NCI-H510A (cell line): ENCODE data around the gene PDIA2.

ENCODE experiments used
- DNase-seq: peaks from one replicate; lab custom pipeline; 2025; lab: John Stamatoyannopoulos, UW

PDIA2 gene

DNA sequence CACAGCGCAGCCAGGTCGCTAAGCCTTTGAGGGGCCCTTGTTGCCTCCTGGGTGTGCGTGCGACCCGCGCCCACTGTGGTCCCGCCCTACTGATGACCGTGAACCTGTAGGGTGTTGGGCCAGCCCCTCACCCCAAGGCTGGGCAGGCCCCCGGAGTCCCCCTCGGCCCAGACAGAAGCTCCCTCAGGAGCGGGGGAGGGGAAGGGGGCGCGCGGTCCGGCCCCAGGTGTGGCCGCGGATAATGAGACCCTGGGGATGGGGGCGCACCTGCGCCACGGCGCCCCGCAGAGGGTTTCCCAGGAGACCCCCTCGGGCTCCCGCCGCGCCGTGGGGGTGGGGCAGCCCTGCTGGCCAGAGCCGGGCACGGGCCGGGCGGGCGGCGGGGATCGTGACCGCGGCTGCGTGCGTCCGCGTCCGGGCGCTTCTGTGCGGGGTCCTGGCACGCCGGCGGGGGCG is 2.9 kb upstream of the PDIA2 start:
- DNase-seq, result no peak

DNA sequence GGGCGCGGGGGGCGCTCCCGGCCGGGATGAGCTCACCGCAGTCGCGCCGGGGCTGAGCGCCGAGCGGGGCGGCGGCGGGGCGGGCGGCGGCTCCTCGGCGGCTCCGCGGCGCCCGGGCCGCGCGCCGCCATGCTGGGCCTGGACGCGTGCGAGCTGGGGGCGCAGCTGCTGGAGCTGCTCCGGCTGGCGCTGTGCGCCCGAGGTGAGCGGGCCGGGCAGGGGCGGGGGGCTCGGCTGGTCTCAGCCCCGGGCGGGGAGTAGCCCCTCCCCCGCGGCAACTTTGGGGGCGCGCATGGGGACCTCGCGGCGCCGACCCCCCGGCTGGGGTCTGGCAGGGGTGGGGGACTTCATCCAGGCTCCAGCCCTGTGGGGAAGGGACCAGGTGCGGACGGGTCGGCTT is 2.4 kb upstream of the PDIA2 start, which contains the start of gene ARHGDIG:
ARHGDIG (plus strand) TSS at position 40 of the 400 bp plus-strand sequence; CDS start at position 130, 90 bp downstream.
- DNase-seq, result no peak

DNA sequence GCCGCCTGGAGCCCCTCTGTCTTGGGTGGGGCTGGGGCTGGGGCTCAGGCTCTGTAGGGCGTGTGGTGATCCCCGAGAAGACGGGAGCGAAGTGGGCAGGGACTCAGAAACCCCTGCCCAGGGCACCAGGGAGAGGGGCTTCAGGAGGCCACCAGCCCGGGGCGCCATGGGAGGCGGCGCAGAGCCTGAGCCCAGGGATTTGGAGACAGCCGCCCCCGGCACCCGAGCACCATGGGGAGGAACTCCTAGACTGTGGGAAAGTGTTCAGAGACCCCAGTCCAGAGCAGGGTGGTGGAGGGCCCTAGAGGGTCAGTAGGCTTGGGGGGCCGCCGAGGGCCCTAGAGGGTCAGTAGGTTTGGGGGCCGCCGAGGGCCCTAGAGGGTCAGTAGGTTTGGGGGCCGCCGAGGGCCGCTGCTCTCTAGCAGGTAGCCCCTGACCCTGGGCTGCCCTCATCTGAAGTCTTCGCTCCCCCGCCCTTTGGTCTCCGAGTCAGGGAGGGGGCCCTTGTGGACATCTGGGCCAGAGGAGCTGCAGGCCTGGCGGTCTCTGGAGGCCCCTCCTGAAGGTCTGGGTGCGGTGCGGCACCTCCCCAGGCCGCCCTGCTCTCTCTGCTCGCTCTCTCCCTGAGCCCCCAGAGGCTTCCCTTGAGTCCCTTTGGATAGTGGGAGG is 1.8 kb upstream of the PDIA2 start:
- DNase-seq, result no peak

DNA sequence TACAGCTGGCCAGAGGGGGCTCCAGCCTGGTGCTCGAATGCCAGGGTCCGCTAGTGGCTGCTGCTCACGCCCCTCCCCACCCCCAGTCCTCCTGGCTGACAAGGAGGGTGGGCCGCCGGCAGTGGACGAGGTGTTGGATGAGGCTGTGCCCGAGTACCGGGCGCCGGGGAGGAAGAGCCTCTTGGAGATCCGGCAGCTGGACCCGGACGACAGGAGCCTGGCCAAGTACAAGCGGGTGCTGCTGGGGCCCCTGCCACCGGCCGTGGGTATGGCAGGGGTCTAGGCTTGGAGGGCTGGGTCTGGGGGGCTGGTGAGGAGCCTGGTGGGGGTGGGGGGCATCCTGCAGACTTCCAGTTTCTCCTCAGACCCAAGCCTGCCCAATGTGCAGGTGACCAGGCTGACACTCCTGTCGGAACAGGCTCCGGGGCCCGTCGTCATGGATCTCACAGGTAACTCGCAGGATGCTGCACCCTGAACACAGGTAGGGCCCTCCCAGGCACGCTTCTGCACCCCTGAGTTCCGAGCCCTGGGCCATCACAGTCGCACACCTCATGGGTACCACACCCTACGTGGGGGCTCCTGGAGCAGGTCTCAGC is 1.2 kb upstream of the PDIA2 start:
- no peak for DNase-seq

DNA sequence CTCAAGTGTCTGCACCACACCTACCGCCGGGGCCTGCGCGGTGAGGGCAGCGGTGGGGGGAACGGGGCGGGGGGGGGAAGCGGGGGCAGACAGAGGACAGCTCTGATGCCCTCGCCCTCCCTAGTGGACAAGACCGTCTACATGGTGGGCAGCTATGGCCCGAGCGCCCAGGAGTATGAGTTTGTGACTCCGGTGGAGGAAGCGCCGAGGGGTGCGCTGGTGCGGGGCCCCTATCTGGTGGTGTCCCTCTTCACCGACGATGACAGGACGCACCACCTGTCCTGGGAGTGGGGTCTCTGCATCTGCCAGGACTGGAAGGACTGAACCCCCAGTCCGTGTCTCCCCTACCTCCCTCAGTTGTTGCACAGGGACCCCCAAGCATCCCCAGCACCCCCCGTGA is 473 bp upstream of the PDIA2 start:
- no peak for DNase-seq

DNA sequence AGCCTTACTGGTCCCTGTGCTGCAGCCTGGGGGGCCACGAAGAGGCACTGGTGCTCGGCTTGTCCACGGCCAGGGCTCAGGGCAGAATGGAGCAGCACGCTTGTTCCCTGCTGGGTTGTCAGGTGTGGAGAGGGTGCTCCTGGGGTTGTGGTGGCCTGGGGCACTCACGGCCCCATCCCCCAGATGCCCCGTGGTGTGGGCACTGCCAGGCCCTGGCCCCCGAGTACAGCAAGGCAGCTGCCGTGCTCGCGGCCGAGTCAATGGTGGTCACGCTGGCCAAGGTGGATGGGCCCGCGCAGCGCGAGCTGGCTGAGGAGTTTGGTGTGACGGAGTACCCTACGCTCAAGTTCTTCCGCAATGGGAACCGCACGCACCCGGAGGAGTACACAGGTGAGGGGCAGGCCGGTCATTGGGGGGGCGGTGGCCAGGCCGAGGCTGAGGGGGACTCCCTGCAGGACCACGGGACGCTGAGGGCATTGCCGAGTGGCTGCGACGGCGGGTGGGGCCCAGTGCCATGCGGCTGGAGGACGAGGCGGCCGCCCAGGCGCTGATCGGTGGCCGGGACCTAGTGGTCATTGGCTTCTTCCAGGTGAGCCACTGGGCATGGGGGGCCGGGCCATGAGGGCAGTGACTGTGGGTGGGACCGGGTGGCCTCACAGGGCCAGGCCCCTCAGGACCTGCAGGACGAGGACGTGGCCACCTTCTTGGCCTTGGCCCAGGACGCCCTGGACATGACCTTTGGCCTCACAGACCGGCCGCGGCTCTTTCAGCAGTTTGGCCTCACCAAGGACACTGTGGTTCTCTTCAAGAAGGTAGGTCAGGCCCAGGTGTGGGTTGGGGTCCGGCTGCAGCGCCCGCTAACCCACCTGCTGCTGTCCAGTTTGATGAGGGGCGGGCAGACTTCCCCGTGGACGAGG is 1.5 kb downstream of the PDIA2 start:
- DNase-seq, result no peak

DNA sequence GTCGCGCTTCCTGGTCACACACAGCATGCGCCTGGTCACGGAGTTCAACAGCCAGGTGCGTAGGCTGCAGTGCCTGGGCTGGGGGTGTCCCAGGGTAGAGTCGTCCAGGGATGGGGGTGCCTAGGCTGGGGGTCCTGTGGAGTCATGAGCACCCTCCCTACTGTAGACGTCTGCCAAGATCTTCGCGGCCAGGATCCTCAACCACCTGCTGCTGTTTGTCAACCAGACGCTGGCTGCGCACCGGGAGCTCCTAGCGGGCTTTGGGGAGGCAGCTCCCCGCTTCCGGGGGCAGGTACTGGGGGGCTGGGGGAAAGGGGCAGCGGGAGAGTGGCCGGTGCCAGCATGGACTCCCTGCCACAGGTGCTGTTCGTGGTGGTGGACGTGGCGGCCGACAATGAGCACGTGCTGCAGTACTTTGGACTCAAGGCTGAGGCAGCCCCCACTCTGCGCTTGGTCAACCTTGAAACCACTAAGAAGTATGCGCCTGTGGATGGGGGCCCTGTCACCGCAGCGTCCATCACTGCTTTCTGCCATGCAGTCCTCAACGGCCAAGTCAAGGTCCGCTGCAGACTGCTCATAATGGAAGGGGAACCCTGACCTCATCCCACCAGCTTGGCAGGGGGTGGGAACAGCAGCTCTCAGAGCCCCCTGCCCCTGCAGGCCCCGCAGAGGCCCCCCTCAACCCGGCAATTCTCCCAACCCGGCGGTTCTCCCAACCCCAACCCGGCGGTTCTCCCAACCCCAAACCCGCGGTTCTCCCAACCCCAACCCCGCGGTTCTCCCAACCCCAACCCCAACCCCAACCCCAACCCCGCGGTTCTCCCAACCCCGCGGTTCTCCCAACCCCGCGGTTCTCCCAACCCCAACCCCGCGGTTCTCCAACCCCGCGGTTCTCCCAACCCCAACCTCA is 2.4 kb downstream of the PDIA2 start:
- DNase-seq, result no peak

DNA sequence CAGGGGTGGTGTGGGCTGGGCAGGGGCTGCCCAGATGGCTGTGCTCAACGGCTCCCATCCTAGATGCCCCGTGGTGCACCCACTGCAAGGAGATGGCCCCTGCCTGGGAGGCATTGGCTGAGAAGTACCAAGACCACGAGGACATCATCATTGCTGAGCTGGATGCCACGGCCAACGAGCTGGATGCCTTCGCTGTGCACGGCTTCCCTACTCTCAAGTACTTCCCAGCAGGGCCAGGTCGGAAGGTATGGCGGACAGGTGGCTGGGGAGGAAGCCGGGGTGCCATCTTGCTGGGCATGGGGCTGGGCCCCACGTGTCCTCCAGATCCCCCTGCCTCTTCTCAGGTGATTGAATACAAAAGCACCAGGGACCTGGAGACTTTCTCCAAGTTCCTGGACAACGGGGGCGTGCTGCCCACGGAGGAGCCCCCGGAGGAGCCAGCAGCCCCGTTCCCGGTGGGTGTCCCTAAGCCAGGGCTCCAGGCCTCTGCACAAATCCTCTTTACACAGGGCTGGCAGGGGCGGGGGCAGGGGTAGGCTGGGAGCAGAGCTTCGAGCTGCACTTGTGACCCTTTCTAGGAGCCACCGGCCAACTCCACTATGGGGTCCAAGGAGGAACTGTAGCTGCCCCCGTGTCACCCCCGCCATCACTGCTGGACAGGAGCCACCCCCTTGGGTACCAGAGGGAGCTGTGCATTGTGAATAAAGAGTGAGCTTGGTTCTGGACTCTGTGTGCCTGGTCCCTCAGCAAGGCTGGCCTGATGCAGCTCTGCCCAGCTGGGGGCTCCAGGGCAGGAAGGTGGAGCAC is 3.7 kb downstream of the PDIA2 start:
- no peak for DNase-seq

DNA sequence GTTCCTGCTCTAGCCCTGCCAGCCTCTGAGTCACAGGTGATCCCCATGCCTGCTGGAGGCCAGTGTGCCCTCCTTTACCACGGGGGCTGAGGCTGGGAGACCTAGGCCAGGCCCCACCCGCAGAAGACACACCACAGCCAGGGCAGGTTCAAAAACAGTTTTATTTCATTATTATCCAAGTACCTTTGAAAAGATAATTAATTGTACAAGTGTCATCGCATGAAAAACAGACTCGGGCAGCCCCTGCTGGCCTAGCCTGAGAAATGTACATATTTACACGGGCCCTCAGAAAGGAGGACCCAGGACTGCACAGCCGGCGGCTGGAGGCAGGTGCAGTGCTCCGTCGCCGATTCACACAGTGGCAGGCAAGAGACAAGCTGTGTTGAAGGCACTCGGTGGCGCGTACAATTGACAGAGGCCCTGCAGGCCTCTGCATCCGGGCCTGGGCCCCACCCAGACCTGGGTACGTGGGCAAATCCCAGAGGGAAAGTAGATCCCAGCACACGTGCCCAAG is 4.4 kb downstream of the PDIA2 start:
- DNase-seq, result no peak

DNA sequence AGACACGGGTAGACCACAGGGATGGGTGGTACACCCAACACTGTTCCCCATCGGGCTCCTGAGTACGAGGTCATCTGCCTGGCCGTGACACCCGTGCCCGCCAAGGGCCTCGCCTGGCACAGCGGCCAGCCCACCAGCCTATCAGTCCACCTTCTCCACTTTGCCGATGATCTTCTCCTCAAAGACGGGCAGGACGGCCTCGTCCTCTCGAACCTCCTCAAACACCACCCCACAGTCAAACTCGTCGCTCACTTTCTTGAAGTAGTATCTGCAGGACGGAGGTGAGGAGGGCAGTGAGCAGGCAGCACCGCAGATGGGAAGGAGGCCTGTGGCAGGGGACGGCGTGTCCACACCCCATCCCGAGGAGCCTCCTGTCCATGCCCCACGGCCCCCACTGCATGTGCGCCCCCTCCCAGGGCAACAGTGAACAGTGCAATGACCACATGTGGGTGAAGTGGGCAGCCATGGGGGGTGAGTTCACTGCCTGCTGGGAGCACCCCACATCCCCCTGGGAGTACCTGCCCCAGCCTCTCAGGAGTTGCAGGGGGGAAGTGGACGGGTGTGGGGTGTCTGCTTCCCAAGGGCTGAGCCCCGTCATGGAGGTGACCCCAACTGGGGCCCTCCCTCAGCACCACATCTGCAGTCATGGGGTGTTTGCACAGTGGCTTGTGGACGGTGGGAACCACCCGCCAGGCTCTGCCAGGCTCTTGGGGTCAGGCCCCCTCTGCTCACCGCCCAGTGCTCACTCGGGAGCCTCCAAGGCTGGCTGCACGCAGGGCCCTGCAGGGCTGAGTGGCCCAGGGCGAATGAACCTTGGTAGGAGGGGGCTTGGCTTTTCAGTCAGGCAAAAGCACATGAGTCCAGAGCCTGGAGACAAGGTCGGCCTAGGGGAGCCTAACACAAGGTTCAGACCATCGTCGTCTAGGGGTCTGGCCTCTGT is 5.3 kb downstream of the PDIA2 start:
- no peak for DNase-seq

DNA sequence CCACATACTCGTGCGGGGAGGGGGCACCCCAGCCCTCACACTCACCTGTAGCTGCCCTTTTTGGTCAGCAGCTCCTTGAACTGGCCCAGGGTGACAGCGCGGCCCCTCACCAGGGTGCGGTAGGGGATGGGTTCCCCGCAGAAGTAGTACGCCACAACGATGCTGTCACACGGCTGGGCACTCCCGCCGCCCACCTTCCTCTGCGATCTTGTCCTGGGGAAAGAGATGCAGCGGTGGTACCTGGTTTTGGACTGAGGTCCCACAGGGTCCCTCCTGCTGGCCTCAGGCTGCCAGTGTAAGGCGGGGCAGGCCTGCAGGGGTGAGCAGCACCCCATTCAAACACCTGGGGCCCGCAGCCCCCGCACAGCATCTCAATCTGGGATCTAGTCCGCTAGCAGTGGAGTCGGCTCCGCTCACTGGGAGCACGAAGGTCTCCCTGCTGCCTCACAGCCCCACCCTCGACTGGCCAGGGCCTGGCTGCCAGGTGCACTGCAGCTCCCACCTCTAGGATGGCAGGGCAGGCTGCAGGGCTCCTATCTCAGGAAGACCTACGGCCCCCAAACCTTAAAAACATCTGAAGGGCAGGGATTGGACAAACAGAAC is 6.5 kb downstream of the PDIA2 start:
- no peak for DNase-seq

DNA sequence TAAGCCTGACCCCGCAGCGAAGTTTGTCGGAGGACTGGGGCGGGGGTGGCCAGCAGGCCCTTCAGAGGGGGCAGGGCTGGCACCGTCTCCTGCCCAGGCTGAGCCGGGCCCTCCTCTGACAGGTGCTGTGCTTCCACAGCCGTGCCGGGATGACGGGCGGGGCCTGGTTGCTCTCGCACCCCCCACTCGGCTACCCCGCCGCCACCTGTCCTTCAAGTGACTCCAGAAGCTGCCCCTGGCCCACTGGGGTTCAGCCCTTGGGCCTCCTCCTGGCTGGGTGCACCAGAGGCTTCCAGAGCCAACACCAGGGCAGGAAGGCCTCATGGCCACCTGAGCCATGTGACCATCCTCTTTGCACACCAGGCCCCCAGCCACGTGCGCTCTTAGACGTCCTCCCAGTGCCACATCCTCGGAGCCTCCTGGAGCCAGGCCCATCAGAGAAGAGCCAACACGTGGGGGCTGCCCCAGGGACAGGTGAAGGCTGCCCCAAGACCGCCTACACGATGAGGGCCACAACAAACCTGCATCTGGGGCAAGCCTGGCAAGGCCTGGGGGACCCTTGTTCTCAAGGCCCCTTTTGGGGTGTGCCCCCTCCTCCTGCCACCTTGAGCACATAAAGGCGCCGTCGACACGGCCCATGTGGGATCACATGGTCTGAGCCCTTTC is 7.2 kb downstream of the PDIA2 start:
- no peak for DNase-seq

DNA sequence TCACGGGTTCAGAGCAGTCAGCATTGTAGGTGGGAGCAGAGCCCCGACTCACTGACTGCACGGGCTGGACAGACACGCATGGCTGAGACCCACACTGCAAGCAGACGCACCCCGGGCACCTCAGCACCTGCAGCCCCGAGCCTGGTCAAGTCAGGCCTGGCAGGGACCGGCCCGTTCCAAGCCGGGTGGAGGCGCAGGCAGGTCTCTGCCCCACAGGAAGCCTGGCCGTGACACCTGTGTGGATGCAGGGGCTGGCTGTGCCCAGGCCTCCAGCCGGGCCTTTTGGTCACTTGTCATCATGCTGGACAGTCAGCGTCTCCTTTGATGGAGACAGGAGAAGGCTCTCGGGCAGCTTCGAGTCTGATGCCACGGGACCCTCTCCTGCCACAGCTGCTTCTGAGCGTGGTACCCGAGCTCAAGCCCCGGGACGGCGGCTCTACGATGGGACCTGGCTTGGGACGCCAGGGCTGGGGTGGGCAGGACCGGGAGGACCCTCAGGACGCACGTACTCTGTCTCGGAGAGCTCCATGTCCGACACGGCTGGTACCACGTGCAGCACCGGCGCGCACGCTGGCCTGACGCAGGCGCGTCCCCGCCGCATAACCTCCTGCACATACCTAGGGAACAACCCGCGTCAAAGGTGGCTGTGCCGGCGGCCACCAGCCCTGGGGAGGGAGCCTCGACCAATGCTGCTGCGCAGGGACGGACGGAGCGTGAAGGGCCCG is 7.9 kb downstream of the PDIA2 start:
- no peak for DNase-seq

DNA sequence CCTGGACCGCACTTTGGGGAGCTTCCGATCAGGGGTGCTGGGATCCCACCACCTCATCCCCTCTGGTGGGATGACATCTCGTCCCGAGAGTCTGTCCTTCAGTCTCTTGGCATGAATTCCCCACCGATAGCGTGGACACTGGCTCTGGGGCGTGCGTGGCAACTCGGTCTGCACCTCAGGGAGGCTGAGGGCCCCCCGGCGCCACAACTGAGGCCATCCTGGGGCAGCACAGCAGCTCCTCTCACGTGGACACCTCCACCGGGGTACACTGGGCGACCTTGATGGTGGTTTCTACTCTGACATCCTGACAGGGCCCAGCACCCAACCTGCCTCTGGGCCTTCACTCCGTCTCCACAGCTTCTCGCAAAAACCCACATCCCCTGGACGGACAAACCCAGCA is 8.6 kb downstream of the PDIA2 start:
- no peak for DNase-seq

DNA sequence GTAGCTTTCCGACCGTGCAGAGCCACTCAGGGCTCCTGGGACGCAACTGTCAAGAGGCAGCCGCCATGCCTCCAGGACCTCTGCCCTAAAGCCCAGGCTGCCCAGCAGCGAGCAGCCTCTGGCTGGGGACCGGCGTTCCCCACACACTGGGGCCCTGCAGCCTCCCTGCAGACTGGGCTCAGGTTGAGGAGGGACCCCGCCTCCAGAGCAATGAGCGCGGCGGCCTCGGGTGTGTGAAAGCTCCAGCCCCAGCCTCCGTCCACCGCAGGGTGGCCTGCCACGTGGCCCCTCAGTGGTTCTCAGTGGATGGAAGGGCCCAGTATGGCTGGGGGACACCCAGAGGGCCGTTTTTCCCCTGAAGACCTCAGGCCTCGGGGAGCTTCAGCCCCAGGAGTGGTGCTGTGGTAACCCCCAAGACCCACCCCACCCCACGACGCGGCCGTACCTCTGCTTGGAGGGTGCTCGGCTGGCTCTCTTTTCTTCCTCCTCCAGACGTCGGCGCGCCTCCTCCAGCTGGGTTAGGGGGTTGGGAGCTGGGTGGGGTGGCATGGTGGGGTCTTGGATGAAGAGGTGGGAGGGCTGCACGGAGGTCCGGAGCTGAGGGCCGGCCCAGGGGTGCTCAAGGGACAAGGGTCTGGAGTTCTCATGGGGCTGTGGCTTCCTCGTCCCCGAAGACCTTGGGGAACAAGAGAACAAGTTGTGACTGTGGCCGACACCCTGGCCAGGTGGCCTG is 10.2 kb downstream of the PDIA2 start:
- no peak for DNase-seq

DNA sequence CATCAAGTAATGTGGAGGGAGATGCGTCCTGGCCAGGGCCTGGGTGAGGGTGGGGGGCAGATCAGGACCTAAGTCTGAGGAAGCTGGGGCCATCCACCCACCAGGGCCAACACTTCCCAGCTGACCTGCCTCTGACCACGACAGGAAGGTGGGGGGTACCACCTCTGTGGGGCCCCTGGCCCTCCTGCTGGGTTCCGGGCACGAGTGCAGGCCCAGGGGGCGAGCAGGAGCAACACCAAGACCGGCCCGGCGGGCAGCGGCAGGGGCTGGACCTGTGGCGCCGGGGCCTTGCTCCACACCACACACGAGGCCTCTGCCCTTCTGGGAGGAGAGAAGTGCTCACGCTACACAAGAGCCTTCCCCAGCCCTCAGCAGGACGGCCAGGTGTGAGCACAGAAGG is 13.3 kb downstream of the PDIA2 start:
- DNase-seq, result no peak

DNA sequence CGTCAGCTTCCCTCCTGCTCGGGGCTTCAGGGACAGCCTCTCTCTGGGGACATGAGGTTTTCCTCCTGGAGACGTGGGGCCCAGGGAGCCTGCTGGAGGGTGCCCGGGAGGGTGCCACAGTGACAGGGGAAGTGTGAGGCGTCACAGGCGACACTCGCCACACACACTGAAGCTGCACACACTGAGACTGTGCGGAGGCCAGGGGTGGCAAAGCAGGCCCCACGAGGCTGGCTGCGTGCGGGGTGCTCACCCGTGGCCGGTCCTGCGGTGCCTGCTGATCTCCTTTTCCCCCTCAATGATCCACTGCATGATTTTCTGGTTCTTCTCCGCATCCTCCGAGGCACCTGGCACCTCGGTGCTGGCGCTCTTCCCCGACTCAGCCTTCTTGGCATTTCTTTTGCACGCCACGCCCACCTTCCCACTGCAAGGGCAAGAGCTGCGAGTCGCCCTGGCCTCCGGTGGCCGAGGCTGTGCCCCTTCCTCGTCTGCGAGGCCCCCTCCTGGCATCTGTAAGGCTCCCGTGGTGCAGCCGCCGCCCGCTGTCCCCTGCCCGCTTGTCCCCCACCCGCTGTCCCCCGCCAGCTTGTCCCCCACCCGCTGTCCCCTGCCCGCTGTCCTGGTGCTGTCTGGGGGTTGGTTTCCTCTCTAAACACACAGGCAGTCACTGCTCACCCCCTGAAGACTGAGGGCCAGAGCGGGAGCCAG is 14.0 kb downstream of the PDIA2 start:
- DNase-seq, result no peak
